Natural killer cell (primary cell): ENCODE measurements around the gene LRP5. TPM values are rescaled to one million over a fixed set of nuclear protein-coding genes. Genes with fewer than 3 reads are reported as not detected.

Source experiments
- ATAC-seq, 3 donors: fragments of 150-1000 bp in 2 of 3; fragments of 200-7000 bp in 1 of 3; cut with Tn5 transposase; 1 replicate in 1 of 3; 2 replicates in 2 of 3; pipeline ENCODE4 v1.10.0; 2021; ENCODE audit warnings: mild to moderate bottlenecking in 2 of 3, moderate library complexity in 2 of 3
- DNase-seq, 2 donors: peaks; one replicate each; pipeline versions ENCODE4 v3.0.0 to v3.0.0-alpha.2; 2013 to 2021; ENCODE audit warnings: mixed read lengths in 1 of 2
- H3K27ac ChIP-seq: one replicate; pipeline ENCODE4 v1.5.1; 2013; ENCODE audit warnings: mild to moderate bottlenecking, low read length
- H3K27me3 ChIP-seq: one replicate; pipeline ENCODE4 v1.6.1; 2013; ENCODE audit warnings: low read length; ENCODE audit not compliant: control insufficient read depth, insufficient read depth
- H3K36me3 ChIP-seq: one replicate; pipeline ENCODE4 v1.6.1; 2013; ENCODE audit warnings: low read length; ENCODE audit not compliant: control insufficient read depth, insufficient read depth
- H3K4me1 ChIP-seq: one replicate; pipeline ENCODE4 v1.6.1; 2013; ENCODE audit warnings: low read length; ENCODE audit not compliant: control insufficient read depth, insufficient read depth
- H3K4me3 ChIP-seq: one replicate; pipeline ENCODE4 v1.5.1; 2013; ENCODE audit warnings: low read length
- H3K9me3 ChIP-seq: one replicate; pipeline ENCODE4 v1.6.1; 2013; ENCODE audit warnings: low read length; ENCODE audit not compliant: control insufficient read depth, insufficient read depth
- H3K27ac Mint-ChIP-seq, 2 donors: one replicate each; pipeline ENCODE4 v1.8.0; 2022; ENCODE audit warnings: mild to moderate bottlenecking in 2 of 2, mixed read lengths in 2 of 2, moderate library complexity in 1 of 2
- H3K27me3 Mint-ChIP-seq, 2 donors: one replicate each; pipeline ENCODE4 v1.8.0; 2022; ENCODE audit warnings: low read depth in 2 of 2, mixed read lengths in 2 of 2
- H3K36me3 Mint-ChIP-seq: one replicate; pipeline ENCODE4 v1.8.0; 2022; ENCODE audit warnings: mixed read lengths
- H3K4me1 Mint-ChIP-seq, 2 donors: one replicate each; pipeline ENCODE4 v1.8.0; 2022; ENCODE audit warnings: mixed read lengths in 2 of 2
- H3K4me3 Mint-ChIP-seq: one replicate; pipeline ENCODE4 v1.8.0; 2022; ENCODE audit warnings: mild to moderate bottlenecking, moderate library complexity, mixed read lengths
- H3K9me3 Mint-ChIP-seq, 2 donors: one replicate each; pipeline ENCODE4 v1.8.0; 2022; ENCODE audit warnings: mixed read lengths in 2 of 2
- CTCF ChIP-seq: fragments of 200-600 bp; IDR thresholded peaks from one replicate; pipeline ENCODE4 v1.8.0; 2022; ENCODE audit warnings: antibody characterized with exemption
- WGBS: methylation state at CpG from one replicate; pipeline ENCODE4 v1.1.7; 2013; ENCODE audit warnings: missing lambda C conversion rate; ENCODE audit not compliant: insufficient coverage; 5-methylcytosine and 5-hydroxymethylcytosine counted together
- intact Hi-C: fragments of 100-400 bp; cut with micrococcal nuclease; formaldehyde crosslinking; loops from one replicate; pipeline ENCODE4 v1.14.2; 2022
- total RNA-seq, 4 donors: library from RNA; stranded (reverse); fragments of 120-200 nt in 1 of 4; gene quantifications; one replicate each; pipeline versions ENCODE4 v1.2.3 to v1.2.4, GENCODE V29; 2013 to 2022

LRP5 gene
- total RNA-seq, 3 donors from 2014 or later (not counting 1 experiment from before 2014, with no cell fraction given), result 0.36 to 1.3 (median 0.89) TPM

GRCh38 chr11:68362801-68363379, 50.5 kb downstream of the LRP5 start:
- 94% methylated on average over 15 of the region's 15 CpGs for WGBS
- Mint-ChIP-seq H3K36me3 (no peaks in the 10 kb centered on the region), H3K27ac (no peak overlapping the region), H3K4me3 (no peak overlapping the region), H3K27me3 (no peaks in the 10 kb centered on the region), H3K4me1 (no peaks in the 10 kb centered on the region), H3K9me3 (no peaks in the 10 kb centered on the region)
- DNase-seq (no peak), ATAC-seq (no peak)
- Histone ChIP-seq H3K27me3 (no peaks in the 10 kb centered on the region), H3K36me3 (no peaks in the 10 kb centered on the region), H3K9me3 (no peaks in the 10 kb centered on the region), H3K4me1 (no peaks in the 10 kb centered on the region), H3K27ac (no peak overlapping the region), H3K4me3 (no peak overlapping the region)
- TF ChIP-seq CTCF, result no peak
- intact Hi-C loops, result no loop called here

DNA sequence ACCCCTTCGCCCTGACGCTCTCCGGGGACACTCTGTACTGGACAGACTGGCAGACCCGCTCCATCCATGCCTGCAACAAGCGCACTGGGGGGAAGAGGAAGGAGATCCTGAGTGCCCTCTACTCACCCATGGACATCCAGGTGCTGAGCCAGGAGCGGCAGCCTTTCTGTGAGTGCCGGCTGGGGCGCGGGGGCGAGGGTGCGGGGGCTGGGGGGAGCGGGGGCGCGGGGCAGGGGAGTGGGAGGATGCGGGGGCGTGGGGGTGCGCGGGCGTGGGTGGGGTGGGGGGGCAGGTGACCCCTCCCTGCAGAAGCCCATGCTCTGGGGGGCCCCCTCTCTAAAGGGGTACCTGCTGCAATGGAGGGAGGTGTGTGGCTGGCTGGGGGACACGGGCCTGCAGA, 51.4 kb downstream of the LRP5 start:
- Mint-ChIP-seq H3K27ac (no peak overlapping the region), H3K9me3 (no peaks in the 10 kb centered on the region), H3K36me3 (no peaks in the 10 kb centered on the region), H3K4me1 (no peaks in the 10 kb centered on the region), H3K4me3 (no peak overlapping the region), H3K27me3 (no peaks in the 10 kb centered on the region)
- Histone ChIP-seq H3K27me3 (no peaks in the 10 kb centered on the region), H3K4me1 (no peaks in the 10 kb centered on the region), H3K36me3 (no peaks in the 10 kb centered on the region), H3K9me3 (no peaks in the 10 kb centered on the region), H3K4me3 (no peak overlapping the region), H3K27ac (no peak overlapping the region)
- WGBS, result 87% methylated on average over 11 of the region's 20 CpGs
- no peak for DNase-seq
- TF ChIP-seq CTCF, result no peak
- intact Hi-C loops, result no loop called here
- ATAC-seq, result no peak

DNA sequence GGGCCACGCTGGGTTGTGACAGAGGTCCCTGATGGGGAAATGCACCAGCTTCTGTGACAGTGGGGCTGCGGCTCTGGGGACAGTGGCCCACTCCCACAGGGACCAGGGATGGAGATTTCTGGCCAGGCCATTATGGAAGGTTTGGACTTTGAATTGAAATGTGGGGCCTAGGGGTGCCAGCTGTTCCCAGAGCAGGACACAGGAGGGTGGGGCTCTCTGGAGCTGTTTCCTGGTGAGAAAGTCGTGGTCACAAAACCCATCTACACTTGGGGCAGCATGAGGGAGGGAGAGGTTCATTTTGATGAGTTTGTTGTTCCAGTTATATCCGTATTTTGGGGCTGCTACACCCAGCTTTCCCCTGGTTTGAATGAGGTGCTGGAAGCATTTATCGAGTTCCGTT, 52.2 kb downstream of the LRP5 start:
- Mint-ChIP-seq H3K27ac (no peak overlapping the region), H3K36me3 (no peaks in the 10 kb centered on the region), H3K4me3 (no peak overlapping the region), H3K27me3 (no peaks in the 10 kb centered on the region), H3K4me1 (no peaks in the 10 kb centered on the region), H3K9me3 (no peaks in the 10 kb centered on the region)
- WGBS, result 81% methylated on average over 6 of the region's 6 CpGs
- TF ChIP-seq CTCF, result no peak
- H3K27me3 ChIP-seq, result no peaks in the 10 kb centered on the region
- no peak overlapping the region for H3K4me3 ChIP-seq
- H3K4me1 ChIP-seq, result no peaks in the 10 kb centered on the region
- ATAC-seq (no peak), DNase-seq (no peak)
- no peak overlapping the region for H3K27ac ChIP-seq
- no peaks in the 10 kb centered on the region for H3K9me3 ChIP-seq
- H3K36me3 ChIP-seq, result no peaks in the 10 kb centered on the region
- intact Hi-C loops, result no loop called here

- no peaks in the 10 kb centered on the region for H3K36me3 ChIP-seq
- no peak for TF ChIP-seq CTCF
- no peaks in the 10 kb centered on the region for H3K27me3 ChIP-seq
- H3K4me3 Mint-ChIP-seq, result no peak overlapping the region
- H3K27ac Mint-ChIP-seq, result no peak overlapping the region
- no peaks in the 10 kb centered on the region for H3K9me3 Mint-ChIP-seq
- intact Hi-C loops, result no loop called here
- ATAC-seq (no peak), DNase-seq (no peak)
- H3K27me3 Mint-ChIP-seq, result no peaks in the 10 kb centered on the region
- peaks cover 11% of the 10 kb centered on the region for H3K4me1 ChIP-seq
- 93% methylated on average over 19 of the region's 19 CpGs for WGBS
- H3K27ac ChIP-seq, result no peak overlapping the region
- H3K4me3 ChIP-seq, result no peak overlapping the region
- H3K4me1 Mint-ChIP-seq, result no peaks in the 10 kb centered on the region
- no peaks in the 10 kb centered on the region for H3K9me3 ChIP-seq
- H3K36me3 Mint-ChIP-seq, result no peaks in the 10 kb centered on the region
Observed at GRCh38 chr11:68365943-68366435, 53.6 kb downstream of the LRP5 start.
